Testis (tissue), 2 donors: ENCODE data around the gene PRAMEF33.
"Not testable (repeated sequence)": the region's sequence is repeated elsewhere in the genome, so short reads cannot be mapped to it uniquely, and the experiment has no call there.

Source experiments
- CTCF ChIP-seq, 3 experiments: fragments of 450-650 bp in 2 of 3; fragments of 200-600 bp in 1 of 3; sonication (generic) in 1 of 3; IDR thresholded peaks; one replicate each; pipeline ENCODE4 v1.5.1; 2016 to 2019; ENCODE audit warnings: antibody characterized with exemption in 3 of 3, mild to moderate bottlenecking in 2 of 3, moderate library complexity in 1 of 3
- POLR2A ChIP-seq: fragments of 450-650 bp; IDR thresholded peaks from one replicate; pipeline ENCODE4 v1.6.1; 2017; ENCODE audit warnings: antibody characterized with exemption, mild to moderate bottlenecking, moderate library complexity

DNA sequence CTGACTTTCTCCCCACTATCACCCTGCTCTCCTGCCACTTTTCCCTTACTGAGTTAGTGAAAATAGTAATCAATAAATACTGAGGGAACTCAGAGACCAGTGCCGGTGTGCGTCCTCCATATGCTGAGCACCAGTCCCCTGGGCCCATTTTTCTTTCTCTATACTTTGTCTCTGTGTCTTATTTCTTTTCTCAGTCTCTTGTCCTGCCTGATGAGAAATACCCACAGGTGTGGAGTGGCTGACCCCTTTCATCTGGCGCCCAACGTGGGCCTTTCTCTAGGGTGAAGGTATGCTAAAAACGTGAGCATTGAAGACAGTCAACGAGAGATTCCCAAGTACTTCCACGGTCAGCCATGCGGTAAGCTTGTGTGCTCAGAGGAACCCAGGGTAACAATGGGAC is 50.1 kb downstream of the PRAMEF33 start:
- TF ChIP-seq CTCF (IDR thresholded peaks at IDR 0.05); POLR2A: not testable (repeated sequence)
